HepG2 (cell line): ENCODE results near the gene EMC9. TPM values are rescaled to one million over a fixed set of nuclear protein-coding genes. Genes with fewer than 3 reads are reported as not detected.

Experiments
- ARNTL ChIP-seq: sonication (generic); formaldehyde crosslinking; IDR thresholded peaks from 2 replicates; pipeline ENCODE4 v1.4.0; 2020; ENCODE audit warnings: mild to moderate bottlenecking, missing genetic modification reagents
- CBX5 ChIP-seq: sonication (generic); formaldehyde crosslinking; IDR thresholded peaks from 2 replicates; pipeline ENCODE4 v1.4.0; 2020; ENCODE audit warnings: missing genetic modification reagents, borderline replicate concordance
- ERF ChIP-seq: IDR thresholded peaks from 2 replicates; pipeline ENCODE4 v1.6.1; 2018; ENCODE audit warnings: missing biosample characterization, missing genetic modification reagents
- KLF6 ChIP-seq: IDR thresholded peaks from 2 replicates; pipeline ENCODE4 v1.8.0; 2016; ENCODE audit warnings: missing biosample characterization, missing genetic modification reagents
- MED13 ChIP-seq: sonication (generic); formaldehyde crosslinking; IDR thresholded peaks from 2 replicates; pipeline ENCODE4 v1.5.0; 2020; ENCODE audit warnings: missing genetic modification reagents
- MYNN ChIP-seq: sonication (generic); formaldehyde crosslinking; IDR thresholded peaks from 2 replicates; pipeline ENCODE4 v1.4.0; 2020; ENCODE audit warnings: mild to moderate bottlenecking, low read depth, missing genetic modification reagents
- REL ChIP-seq: sonication (generic); formaldehyde crosslinking; conservative IDR thresholded peaks from 2 replicates; pipeline ENCODE4 v1.8.0; 2022; ENCODE audit warnings: mild to moderate bottlenecking, missing genetic modification reagents, moderate library complexity
- SIN3B ChIP-seq: fragments of 150-350 bp; IDR thresholded peaks from 2 replicates; pipeline ENCODE4 v1.6.1; 2014; ENCODE audit warnings: low read length
- WIZ ChIP-seq: sonication (generic); formaldehyde crosslinking; IDR thresholded peaks from 2 replicates; pipeline ENCODE4 v1.5.1; 2020; ENCODE audit warnings: mild to moderate bottlenecking, missing genetic modification reagents
- ZFP36L1 ChIP-seq: sonication (generic); formaldehyde crosslinking; IDR thresholded peaks from 2 replicates; pipeline ENCODE4 v1.8.0; 2022; ENCODE audit warnings: mild to moderate bottlenecking, missing genetic modification reagents, moderate library complexity
- ZNF30 ChIP-seq: sonication (generic); formaldehyde crosslinking; IDR thresholded peaks from 2 replicates; pipeline ENCODE4 v1.5.0; 2020; ENCODE audit warnings: mild to moderate bottlenecking, missing genetic modification reagents
- polyA plus RNA-seq, 8 experiments: library from polyadenylated mRNA; depleted of rRNA in 3 of 8; stranded (reverse) in 7 of 8; unstranded in 1 of 8; fragments of >200 nt; fragmentation: Illumina TruSeq in 4 of 8; extraction: Trizol in 4 of 8; gene quantifications; 2 replicates each; pipeline versions ENCODE4 v1.2.1 to v1.2.3, GENCODE V29; 2011 to 2016; ENCODE audit warnings: low read depth in 4 of 8, missing spikeins in 1 of 8, mixed read lengths in 1 of 8; ENCODE audit not compliant: insufficient read depth in 1 of 8
- total RNA-seq, 5 experiments: library from RNA; depleted of rRNA; stranded (reverse); fragments of >200 nt; fragmentation: Illumina TruSeq; extraction: Trizol; gene quantifications; 2 replicates each; pipeline ENCODE4 v1.2.3, GENCODE V29; 2016; ENCODE audit warnings: low read depth in 1 of 5
- TF ChIP-seq, protein P1 (sequence below): sonication (generic); formaldehyde crosslinking; IDR thresholded peaks from 2 replicates; pipeline ENCODE4 v1.5.1; 2020; ENCODE audit warnings: missing genetic modification reagents, mild to moderate bottlenecking, borderline replicate concordance
- TF ChIP-seq, protein P2 (sequence below): sonication (generic); formaldehyde crosslinking; IDR thresholded peaks from 2 replicates; pipeline ENCODE4 v1.4.0; 2020; ENCODE audit warnings: mild to moderate bottlenecking, missing genetic modification reagents
- TF ChIP-seq, protein P3 (sequence below): sonication (generic); formaldehyde crosslinking; IDR thresholded peaks from 2 replicates; pipeline ENCODE4 v1.4.0; 2020; ENCODE audit warnings: missing genetic modification reagents, borderline replicate concordance
- TF ChIP-seq, protein P4 (sequence below): fragments of 450-650 bp; IDR thresholded peaks from 2 replicates; pipeline ENCODE4 v1.6.1; 2016
- TF ChIP-seq, protein P5 (sequence below): sonication (generic); formaldehyde crosslinking; IDR thresholded peaks from 2 replicates; pipeline ENCODE4 v1.4.0; 2020; ENCODE audit warnings: mild to moderate bottlenecking, missing genetic modification reagents
- TF ChIP-seq, protein P6 (sequence below): sonication (generic); formaldehyde crosslinking; IDR thresholded peaks from 2 replicates; pipeline ENCODE4 v1.5.1; 2020; ENCODE audit warnings: missing genetic modification reagents, mild to moderate bottlenecking, borderline replicate concordance
- TF ChIP-seq, protein P7 (sequence below): IDR thresholded peaks from 2 replicates; pipeline ENCODE4 v1.6.1; 2016; ENCODE audit warnings: low read depth, control low read depth

Gene EMC9
- total and polyA plus RNA-seq, 2 of the 13 experiments (the other 11 are each of a cell fraction or from before 2014, with no cell fraction given) = 60.5 to 78.7 TPM

DNA sequence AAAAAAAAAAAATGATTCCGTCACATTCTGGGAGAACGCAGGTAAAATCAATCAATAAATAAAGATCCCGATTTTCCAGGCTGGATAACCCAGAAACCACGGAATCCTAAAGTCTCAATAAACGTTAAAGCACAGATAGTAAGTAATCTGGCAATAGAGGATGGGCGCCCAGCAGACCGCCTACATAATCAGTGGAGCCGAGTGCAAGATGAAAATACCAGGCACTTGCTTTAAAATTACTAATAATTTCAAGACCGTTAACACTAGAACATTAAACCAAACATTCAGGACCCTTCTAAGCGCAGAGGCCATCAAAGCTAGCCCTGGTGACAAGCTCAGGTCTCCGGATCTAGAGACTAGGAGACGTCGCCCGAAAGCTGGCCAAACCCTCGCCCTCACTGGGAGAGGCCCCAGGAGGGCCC, 28.0 kb downstream of the EMC9 start (continued):
- TF ChIP-seq, protein P1, sequence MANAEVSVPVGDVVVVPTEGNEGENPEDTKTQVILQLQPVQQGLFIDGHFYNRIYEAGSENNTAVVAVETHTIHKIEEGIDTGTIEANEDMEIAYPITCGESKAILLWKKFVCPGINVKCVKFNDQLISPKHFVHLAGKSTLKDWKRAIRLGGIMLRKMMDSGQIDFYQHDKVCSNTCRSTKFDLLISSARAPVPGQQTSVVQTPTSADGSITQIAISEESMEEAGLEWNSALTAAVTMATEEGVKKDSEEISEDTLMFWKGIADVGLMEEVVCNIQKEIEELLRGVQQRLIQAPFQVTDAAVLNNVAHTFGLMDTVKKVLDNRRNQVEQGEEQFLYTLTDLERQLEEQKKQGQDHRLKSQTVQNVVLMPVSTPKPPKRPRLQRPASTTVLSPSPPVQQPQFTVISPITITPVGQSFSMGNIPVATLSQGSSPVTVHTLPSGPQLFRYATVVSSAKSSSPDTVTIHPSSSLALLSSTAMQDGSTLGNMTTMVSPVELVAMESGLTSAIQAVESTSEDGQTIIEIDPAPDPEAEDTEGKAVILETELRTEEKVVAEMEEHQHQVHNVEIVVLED (CRISPR knock-in tag) = no peak
- TF ChIP-seq, protein P2, sequence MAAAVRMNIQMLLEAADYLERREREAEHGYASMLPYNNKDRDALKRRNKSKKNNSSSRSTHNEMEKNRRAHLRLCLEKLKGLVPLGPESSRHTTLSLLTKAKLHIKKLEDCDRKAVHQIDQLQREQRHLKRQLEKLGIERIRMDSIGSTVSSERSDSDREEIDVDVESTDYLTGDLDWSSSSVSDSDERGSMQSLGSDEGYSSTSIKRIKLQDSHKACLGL (CRISPR knock-in tag) = no peak
- TF ChIP-seq MYNN (CRISPR knock-in tag) (no peak), REL (CRISPR knock-in tag) (no peak), ARNTL (no peak), ZNF30 (CRISPR knock-in tag) (peak; percentile 86; the same call in 1 of the 2 replicates), ERF (CRISPR knock-in tag) (no peak), KLF6 (CRISPR knock-in tag) (no peak), WIZ (no peak), MED13 (no peak), ZFP36L1 (CRISPR knock-in tag) (no peak), CBX5 (no peak), SIN3B (no peak)
- TF ChIP-seq, protein P3, sequence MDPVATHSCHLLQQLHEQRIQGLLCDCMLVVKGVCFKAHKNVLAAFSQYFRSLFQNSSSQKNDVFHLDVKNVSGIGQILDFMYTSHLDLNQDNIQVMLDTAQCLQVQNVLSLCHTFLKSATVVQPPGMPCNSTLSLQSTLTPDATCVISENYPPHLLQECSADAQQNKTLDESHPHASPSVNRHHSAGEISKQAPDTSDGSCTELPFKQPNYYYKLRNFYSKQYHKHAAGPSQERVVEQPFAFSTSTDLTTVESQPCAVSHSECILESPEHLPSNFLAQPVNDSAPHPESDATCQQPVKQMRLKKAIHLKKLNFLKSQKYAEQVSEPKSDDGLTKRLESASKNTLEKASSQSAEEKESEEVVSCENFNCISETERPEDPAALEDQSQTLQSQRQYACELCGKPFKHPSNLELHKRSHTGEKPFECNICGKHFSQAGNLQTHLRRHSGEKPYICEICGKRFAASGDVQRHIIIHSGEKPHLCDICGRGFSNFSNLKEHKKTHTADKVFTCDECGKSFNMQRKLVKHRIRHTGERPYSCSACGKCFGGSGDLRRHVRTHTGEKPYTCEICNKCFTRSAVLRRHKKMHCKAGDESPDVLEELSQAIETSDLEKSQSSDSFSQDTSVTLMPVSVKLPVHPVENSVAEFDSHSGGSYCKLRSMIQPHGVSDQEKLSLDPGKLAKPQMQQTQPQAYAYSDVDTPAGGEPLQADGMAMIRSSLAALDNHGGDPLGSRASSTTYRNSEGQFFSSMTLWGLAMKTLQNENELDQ (CRISPR knock-in tag) = no peak
- TF ChIP-seq, protein P4, sequence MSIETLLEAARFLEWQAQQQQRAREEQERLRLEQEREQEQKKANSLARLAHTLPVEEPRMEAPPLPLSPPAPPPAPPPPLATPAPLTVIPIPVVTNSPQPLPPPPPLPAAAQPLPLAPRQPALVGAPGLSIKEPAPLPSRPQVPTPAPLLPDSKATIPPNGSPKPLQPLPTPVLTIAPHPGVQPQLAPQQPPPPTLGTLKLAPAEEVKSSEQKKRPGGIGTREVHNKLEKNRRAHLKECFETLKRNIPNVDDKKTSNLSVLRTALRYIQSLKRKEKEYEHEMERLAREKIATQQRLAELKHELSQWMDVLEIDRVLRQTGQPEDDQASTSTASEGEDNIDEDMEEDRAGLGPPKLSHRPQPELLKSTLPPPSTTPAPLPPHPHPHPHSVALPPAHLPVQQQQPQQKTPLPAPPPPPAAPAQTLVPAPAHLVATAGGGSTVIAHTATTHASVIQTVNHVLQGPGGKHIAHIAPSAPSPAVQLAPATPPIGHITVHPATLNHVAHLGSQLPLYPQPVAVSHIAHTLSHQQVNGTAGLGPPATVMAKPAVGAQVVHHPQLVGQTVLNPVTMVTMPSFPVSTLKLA = no peak
- TF ChIP-seq, protein P5, sequence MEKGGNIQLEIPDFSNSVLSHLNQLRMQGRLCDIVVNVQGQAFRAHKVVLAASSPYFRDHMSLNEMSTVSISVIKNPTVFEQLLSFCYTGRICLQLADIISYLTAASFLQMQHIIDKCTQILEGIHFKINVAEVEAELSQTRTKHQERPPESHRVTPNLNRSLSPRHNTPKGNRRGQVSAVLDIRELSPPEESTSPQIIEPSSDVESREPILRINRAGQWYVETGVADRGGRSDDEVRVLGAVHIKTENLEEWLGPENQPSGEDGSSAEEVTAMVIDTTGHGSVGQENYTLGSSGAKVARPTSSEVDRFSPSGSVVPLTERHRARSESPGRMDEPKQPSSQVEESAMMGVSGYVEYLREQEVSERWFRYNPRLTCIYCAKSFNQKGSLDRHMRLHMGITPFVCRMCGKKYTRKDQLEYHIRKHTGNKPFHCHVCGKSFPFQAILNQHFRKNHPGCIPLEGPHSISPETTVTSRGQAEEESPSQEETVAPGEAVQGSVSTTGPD (CRISPR knock-in tag) = 0 out of 2 replicates have a peak, but pooled peaks have one; percentile 3
- TF ChIP-seq, protein P6, sequence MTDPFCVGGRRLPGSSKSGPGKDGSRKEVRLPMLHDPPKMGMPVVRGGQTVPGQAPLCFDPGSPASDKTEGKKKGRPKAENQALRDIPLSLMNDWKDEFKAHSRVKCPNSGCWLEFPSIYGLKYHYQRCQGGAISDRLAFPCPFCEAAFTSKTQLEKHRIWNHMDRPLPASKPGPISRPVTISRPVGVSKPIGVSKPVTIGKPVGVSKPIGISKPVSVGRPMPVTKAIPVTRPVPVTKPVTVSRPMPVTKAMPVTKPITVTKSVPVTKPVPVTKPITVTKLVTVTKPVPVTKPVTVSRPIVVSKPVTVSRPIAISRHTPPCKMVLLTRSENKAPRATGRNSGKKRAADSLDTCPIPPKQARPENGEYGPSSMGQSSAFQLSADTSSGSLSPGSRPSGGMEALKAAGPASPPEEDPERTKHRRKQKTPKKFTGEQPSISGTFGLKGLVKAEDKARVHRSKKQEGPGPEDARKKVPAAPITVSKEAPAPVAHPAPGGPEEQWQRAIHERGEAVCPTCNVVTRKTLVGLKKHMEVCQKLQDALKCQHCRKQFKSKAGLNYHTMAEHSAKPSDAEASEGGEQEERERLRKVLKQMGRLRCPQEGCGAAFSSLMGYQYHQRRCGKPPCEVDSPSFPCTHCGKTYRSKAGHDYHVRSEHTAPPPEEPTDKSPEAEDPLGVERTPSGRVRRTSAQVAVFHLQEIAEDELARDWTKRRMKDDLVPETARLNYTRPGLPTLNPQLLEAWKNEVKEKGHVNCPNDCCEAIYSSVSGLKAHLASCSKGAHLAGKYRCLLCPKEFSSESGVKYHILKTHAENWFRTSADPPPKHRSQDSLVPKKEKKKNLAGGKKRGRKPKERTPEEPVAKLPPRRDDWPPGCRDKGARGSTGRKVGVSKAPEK (CRISPR knock-in tag) = no peak
- TF ChIP-seq, protein P7, sequence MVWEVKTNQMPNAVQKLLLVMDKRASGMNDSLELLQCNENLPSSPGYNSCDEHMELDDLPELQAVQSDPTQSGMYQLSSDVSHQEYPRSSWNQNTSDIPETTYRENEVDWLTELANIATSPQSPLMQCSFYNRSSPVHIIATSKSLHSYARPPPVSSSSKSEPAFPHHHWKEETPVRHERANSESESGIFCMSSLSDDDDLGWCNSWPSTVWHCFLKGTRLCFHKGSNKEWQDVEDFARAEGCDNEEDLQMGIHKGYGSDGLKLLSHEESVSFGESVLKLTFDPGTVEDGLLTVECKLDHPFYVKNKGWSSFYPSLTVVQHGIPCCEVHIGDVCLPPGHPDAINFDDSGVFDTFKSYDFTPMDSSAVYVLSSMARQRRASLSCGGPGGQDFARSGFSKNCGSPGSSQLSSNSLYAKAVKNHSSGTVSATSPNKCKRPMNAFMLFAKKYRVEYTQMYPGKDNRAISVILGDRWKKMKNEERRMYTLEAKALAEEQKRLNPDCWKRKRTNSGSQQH (CRISPR knock-in tag) = no peak
